HG02798 (cell line): Measurements from ENCODE around the gene CAB39.
A peak's percentile ranks its signal among the peaks of the same experiment; 100 is the strongest.

Source experiments
- ATAC-seq: cut with Tn5 transposase; IDR thresholded peaks from one replicate; pipeline ENCODE4 v1.9.1; 2021; ENCODE audit warnings: mild to moderate bottlenecking; ENCODE audit not compliant: unreplicated experiment, poor library complexity

The CAB39 gene

GRCh38 chr2:230846360-230846759 is 133.7 kb downstream of the CAB39 start:
- ATAC-seq: no peak

- ATAC-seq: peak; percentile 91
Observed at GRCh38 chr2:230847883-230848388, 135.3 kb downstream of the CAB39 start.

GRCh38 chr2:230849633-230850357 is 137.2 kb downstream of the CAB39 start:
- ATAC-seq: peak; percentile 55

DNA sequence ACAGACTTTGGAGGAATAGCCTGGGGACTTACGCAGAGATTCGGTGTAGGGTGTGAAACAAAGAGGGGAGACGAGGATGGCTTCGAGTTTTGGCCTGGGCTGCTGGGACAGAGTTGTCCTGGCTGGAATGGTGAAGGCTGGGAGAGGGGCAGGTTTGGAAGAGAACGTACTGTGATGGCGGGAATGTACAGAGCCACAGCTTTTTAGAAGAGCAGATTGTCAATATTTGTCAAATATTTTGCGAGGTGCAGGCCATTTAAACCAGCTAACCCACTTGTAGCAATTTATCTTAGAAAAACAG is 137.7 kb downstream of the CAB39 start:
- no peak for ATAC-seq

DNA sequence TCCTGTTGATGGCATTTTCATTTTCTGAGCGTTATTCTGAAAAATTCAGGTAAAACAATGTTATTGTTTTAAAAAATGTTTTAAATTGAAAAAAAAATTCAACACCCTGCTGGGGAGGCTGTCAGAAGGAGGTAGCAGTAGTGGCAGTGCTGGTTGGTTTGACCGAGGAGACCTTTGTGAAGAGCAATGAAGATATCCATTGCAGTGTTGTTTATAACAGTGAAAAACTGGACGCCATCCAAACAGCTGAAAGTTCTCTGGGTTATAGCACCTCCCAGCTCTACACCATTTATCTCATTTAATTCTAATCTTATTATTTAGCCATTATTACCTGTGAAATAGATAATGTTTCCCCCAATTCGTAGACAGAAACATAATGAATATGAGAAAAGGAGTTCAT is 139.5 kb downstream of the CAB39 start:
- ATAC-seq: no peak

GRCh38 chr2:230861552-230862255 is 149.1 kb downstream of the CAB39 start:
- ATAC-seq: no peak

GRCh38 chr2:230862292-230862691 is 149.7 kb downstream of the CAB39 start:
- ATAC-seq: no peak

DNA sequence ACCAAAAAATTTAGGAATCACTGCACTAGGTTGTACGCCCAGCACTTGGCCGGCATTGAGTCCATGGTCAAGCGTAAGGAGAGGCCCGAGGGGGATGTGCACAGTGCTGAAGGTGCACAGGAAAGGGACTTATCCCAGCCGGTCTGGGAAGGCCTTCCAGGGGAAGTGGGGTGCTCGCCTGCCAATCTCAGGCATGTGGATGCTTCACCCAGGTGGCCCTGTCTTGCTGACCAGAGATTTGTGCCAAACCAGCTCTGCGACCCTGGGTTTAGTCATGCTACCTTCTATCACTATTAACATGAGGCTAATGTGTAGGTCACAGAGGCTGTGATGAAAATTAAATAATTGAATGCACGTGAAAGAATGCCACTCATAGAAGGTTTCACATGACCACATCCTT is 150.4 kb downstream of the CAB39 start:
- no peak for ATAC-seq

DNA sequence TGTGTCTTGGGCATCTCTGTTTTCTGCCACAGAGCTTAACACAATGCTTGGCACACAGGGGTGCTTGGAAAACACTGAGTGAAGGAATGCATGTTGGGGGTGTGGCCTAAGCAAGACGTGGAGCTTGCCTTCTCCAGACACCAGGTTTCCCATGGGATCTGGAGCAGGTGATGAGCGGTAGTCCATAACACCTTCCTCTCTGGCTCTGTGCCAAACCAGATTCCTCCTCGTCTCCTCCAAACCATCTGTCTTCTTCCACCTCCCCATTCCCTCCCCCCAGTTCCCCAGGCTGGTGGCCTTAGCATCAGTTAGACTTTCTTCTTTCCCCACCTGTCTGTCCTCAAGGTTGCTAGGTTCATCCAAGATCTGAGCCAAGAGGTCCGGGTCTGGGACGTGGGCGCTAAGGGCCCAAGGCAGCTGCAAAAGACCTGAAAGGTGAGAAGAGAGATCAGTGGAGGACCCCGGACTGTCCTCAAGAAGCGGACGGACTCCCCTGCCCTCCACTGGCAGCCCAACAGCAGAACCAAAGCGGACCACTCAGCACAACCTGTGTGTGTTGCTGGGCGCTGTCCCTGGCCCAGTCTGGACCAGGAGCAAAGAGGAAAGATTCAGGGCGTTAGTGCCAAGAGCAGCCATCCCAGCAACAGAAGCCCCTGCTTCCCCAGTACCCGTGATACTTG is 150.9 kb downstream of the CAB39 start:
- no peak for ATAC-seq

- ATAC-seq: no peak
Observed at GRCh38 chr2:230864122-230864604, 151.5 kb downstream of the CAB39 start.

DNA sequence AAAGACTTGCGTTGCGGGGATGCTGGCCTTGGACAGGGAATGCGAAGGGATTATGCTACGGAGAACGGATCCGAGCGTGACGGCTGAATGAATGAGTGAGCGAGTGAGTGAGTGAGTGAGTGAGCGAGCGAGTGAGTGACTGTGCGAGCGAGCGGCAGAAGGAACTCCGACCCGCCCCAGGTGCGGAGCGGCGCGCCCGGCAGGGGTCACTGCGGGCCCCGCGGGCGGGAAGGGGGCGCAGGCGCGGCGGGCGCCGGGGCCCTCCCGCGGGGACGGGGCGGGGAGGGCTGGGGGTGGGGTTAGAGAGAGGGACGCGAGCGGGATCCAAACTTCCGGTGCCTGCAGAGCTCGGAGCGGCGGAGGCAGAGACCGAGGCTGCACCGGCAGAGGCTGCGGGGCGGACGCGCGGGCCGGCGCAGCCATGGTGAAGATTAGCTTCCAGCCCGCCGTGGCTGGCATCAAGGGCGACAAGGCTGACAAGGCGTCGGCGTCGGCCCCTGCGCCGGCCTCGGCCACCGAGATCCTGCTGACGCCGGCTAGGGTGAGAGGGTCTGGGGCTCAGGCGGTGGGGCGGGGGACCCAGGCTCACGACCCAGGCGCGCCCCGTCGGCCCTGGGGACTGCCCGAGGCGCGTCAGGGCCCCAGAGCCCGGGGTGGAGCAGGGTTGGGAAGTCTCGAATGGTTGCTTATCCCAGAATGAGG is 152.1 kb downstream of the CAB39 start, which contains the start of gene ITM2C:
TSS of gene ITM2C (plus strand) at position 338 of the 702 bp plus-strand sequence. CDS start at position 422, 84 bp downstream.
- peak; percentile 75 for ATAC-seq

GRCh38 chr2:230865307-230865765 is 152.7 kb downstream of the CAB39 start:
- ATAC-seq: no peak

GRCh38 chr2:230865766-230866755 is 153.4 kb downstream of the CAB39 start:
- no peak for ATAC-seq

GRCh38 chr2:230866756-230867523 is 154.3 kb downstream of the CAB39 start:
- no peak for ATAC-seq

- ATAC-seq: no peak
Observed at GRCh38 chr2:230868161-230868946, 155.7 kb downstream of the CAB39 start.

- ATAC-seq: no peak
Observed at GRCh38 chr2:230868947-230869913, 156.6 kb downstream of the CAB39 start.
